ENCODE results near the gene CUL2.
"Not testable (repeated sequence)": the region's sequence is repeated elsewhere in the genome, so short reads cannot be mapped to it uniquely, and the experiment has no call there.

The CUL2 gene

GRCh38 chr10:35050568-35050967 is 39.6 kb downstream of the CUL2 start:
- DNase-seq (ENCODE audit: low read depth), result no peak
- no peak for TF ChIP-seq CTCF (IDR thresholded peaks at IDR 0.05; ENCODE audit: insufficient read depth, low read depth, low read length, missing control alignments)
- no peak overlapping the region for H3K4me3 ChIP-seq (ENCODE audit: low read length)

GRCh38 chr10:35046074-35046473 is 44.1 kb downstream of the CUL2 start:
- no peak overlapping the region for H3K4me3 ChIP-seq (ENCODE audit: low read length)
- no peak for DNase-seq (ENCODE audit: low read depth)
- TF ChIP-seq CTCF (IDR thresholded peaks at IDR 0.05; ENCODE audit: insufficient read depth, low read depth, low read length, missing control alignments), result no peak

DNA sequence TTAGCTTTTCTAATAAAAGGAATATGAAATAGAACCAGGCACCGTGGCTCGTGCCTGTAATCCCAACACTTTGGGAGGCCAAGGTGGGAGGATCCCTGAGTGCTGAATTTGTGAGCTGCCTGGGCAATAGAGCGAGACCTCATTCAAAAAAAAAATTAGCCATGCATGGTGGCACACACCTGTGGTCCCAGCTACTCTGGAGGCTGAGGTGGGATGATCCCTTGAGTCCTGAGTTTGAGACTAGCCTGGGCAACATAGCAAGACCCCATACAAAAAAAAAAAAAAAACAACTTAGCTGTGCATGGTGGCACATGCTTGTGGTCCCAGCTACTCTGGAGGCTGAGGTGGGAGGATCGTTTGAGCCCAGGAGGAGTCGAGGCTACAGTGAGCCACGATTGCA is 44.9 kb downstream of the CUL2 start:
- not testable (repeated sequence) for H3K4me3 ChIP-seq (ENCODE audit: low read length); DNase-seq (ENCODE audit: low read depth)

DNA sequence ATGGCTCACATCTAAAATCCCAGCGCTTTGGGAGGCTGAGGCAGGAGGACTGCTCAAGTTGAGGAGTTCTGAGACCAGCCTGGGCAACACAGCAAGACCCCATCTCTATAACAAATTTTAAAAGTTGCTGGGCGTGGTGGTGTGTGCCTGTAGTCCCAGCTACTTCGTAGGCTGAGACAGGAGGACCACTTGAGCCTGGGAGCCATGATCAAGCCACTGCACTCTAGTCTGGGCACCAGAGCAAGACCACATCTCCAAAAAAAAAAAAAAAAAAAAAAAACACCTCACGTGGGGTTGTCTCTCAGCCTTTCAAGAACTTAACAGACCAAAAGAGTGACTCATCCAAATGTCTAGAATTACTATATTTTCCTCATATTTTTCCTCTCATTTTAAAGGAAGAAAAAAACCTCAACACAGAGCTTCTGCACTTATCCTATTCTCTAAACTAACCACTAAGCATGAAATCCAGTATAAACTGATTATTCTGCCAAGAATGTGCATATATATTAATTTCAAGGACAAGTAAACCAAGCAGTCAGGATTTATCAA is 46.3 kb downstream of the CUL2 start:
- H3K4me3 ChIP-seq (ENCODE audit: low read length), result no peak overlapping the region
- no peak for TF ChIP-seq CTCF (IDR thresholded peaks at IDR 0.05; ENCODE audit: insufficient read depth, low read depth, low read length, missing control alignments)
- DNase-seq (ENCODE audit: low read depth), result no peak

- no peak overlapping the region for H3K4me3 ChIP-seq (ENCODE audit: low read length)
- DNase-seq (ENCODE audit: low read depth), result peak; percentile 43
- no peak for TF ChIP-seq CTCF (IDR thresholded peaks at IDR 0.05; ENCODE audit: insufficient read depth, low read depth, low read length, missing control alignments)
These were observed 47.4 kb downstream of the CUL2 start for GRCh38 chr10:35042783-35043182.

DNA sequence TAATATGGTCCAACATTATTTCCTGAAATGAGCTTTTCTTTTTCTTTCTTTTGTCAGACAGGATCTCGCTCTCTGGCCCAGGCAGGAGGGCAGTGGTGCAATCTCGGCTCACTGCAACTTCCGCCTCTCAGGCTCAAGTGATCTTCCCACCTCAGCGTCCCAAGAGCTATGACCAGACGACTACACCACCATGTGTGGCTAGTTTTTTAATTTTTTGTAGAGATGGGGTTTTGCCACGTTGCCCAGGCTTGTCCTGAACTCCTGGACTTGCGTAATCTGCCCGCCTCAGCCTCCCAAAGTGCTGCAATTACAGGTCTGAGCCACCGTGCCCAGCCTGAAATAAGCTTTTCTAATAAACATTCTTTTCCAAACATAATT is 48.6 kb downstream of the CUL2 start:
- H3K4me3 ChIP-seq (ENCODE audit: low read length), result no peak overlapping the region
- peak; percentile 69 for DNase-seq (ENCODE audit: low read depth)
- TF ChIP-seq CTCF (IDR thresholded peaks at IDR 0.05; ENCODE audit: insufficient read depth, low read depth, low read length, missing control alignments), result no peak

- H3K4me3 ChIP-seq (ENCODE audit: low read length), result no peak overlapping the region
- no peak for TF ChIP-seq CTCF (IDR thresholded peaks at IDR 0.05; ENCODE audit: insufficient read depth, low read depth, low read length, missing control alignments)
- DNase-seq (ENCODE audit: low read depth), result peak; percentile 51
These were observed 49.2 kb downstream of the CUL2 start for GRCh38 chr10:35040760-35041501.
